ENCODE data around the gene SASH1.

SASH1 gene

GRCh38 chr6:148521586-148521985 is 178.9 kb downstream of the SASH1 start:
- DNase-seq (ENCODE audit: low read depth), result no peak

- no peak for DNase-seq (ENCODE audit: low read depth)
These were observed 180.4 kb downstream of the SASH1 start for GRCh38 chr6:148523048-148523447.

- no peak for DNase-seq (ENCODE audit: low read depth)
These were observed 180.9 kb downstream of the SASH1 start for GRCh38 chr6:148523551-148523950.

GRCh38 chr6:148524471-148524882 is 181.8 kb downstream of the SASH1 start:
- no peak for DNase-seq (ENCODE audit: low read depth)

- no peak for DNase-seq (ENCODE audit: low read depth)
These were observed 182.3 kb downstream of the SASH1 start for GRCh38 chr6:148524976-148525375.

- no peak for DNase-seq (ENCODE audit: low read depth)
These were observed 182.8 kb downstream of the SASH1 start for GRCh38 chr6:148525453-148525852.

- no peak for DNase-seq (ENCODE audit: low read depth)
These were observed 183.5 kb downstream of the SASH1 start for GRCh38 chr6:148526145-148526544.

- DNase-seq (ENCODE audit: low read depth), result no peak
These were observed 185.7 kb downstream of the SASH1 start for GRCh38 chr6:148528292-148528691.

- no peak for DNase-seq (ENCODE audit: low read depth)
These were observed 186.4 kb downstream of the SASH1 start for GRCh38 chr6:148529010-148529409.

GRCh38 chr6:148530394-148530953 is 187.8 kb downstream of the SASH1 start:
- no peak for DNase-seq (ENCODE audit: low read depth)

GRCh38 chr6:148530976-148531375 is 188.3 kb downstream of the SASH1 start:
- no peak for DNase-seq (ENCODE audit: low read depth)

GRCh38 chr6:148532698-148533097 is 190.1 kb downstream of the SASH1 start:
- no peak for DNase-seq (ENCODE audit: low read depth)

- DNase-seq (ENCODE audit: low read depth), result no peak
These were observed 190.9 kb downstream of the SASH1 start for GRCh38 chr6:148533309-148534107.

- DNase-seq (ENCODE audit: low read depth), result no peak
These were observed 192.2 kb downstream of the SASH1 start for GRCh38 chr6:148534871-148535270.

- DNase-seq (ENCODE audit: low read depth), result no peak
These were observed 192.7 kb downstream of the SASH1 start for GRCh38 chr6:148535381-148535780.

- no peak for DNase-seq (ENCODE audit: low read depth)
These were observed 193.3 kb downstream of the SASH1 start for GRCh38 chr6:148535976-148536375.

- DNase-seq (ENCODE audit: low read depth), result no peak
These were observed 195.9 kb downstream of the SASH1 start for GRCh38 chr6:148538261-148539190.

GRCh38 chr6:148543540-148543939 is 200.9 kb downstream of the SASH1 start:
- no peak for DNase-seq (ENCODE audit: low read depth)

GRCh38 chr6:148544421-148544820 is 201.8 kb downstream of the SASH1 start:
- DNase-seq (ENCODE audit: low read depth), result no peak

- no peak for DNase-seq (ENCODE audit: low read depth)
These were observed 203.3 kb downstream of the SASH1 start for GRCh38 chr6:148545901-148546300.

GRCh38 chr6:148547110-148547509 is 204.5 kb downstream of the SASH1 start:
- no peak for DNase-seq (ENCODE audit: low read depth)

GRCh38 chr6:148548065-148548748 is 205.6 kb downstream of the SASH1 start:
- DNase-seq (ENCODE audit: low read depth), result no peak

All from stimulated activated CD8-positive, alpha-beta memory T cell treated with anti-CD3 and anti-CD28 coated beads, Interleukin-7, amount 100 ng/mL, for 24 hours (primary cell).